CD4-positive, alpha-beta T cell treated with Interleukin-6 at 100 ng/mL for 8 hours (primary cell): ENCODE data around the gene FGF6.

Source experiments
- DNase-seq: peaks from one replicate; pipeline ENCODE4 v3.0.0-alpha.2; 2020; ENCODE audit warnings: mixed read lengths, low spot score

Gene FGF6

DNA sequence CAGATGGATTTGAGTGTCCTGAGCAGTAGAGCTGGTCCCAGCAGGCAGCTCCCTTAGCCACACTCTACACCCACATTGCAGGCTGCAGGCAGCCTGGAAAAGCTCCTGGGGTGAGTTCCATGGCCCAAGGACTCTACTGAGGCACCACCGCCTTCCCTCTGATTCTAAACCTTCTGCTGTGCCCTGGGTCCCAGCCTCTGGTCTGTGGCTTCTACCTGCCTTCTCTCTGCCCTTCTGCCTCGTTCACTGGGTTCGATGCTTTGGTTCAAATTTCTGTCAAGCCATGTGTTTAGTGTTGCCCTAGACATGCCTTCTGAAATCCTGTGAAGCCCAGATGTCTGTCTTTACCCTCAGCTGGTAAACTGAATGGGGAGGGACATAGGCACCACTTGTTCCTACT, 1.5 kb upstream of the FGF6 start:
- DNase-seq, result no peak

DNA sequence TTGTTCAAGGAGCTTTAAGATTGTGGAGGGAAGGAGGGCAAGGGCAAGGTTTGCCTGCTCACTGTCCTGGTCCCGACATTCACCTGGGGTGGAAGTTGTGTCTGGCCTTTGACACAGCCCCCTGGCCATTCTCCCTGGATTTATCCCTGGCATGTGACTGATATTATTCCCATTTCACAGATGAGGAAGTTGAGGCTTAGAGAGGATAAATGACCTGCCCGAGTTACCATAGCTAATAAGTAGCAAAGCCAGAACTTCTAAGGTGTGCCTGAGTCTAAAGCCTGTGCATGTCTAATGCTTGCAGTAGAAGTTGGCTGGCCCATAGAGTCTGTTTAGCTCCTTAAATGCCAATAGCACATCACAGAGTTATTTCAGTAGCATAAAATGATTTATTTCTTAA, 720 bp upstream of the FGF6 start:
- no peak for DNase-seq

DNA sequence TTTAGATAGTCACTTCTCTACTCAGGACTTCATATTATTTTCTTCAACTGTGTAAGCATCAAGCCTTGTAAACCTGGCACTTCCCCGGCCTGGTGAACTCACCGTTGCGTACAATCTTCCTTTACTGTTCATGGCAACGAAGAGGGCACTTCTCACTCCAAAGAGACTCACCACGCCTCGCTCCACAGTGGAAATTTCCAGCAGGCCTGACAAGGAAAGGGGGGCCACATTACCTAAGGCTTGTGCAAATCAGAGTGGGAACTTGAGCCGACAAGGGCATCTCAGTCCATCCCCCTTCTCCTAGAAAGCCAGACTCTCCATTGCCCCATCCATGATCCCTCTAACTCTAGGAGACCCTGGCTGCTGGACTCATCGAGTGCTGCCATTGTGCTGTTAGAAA, 1.6 kb downstream of the FGF6 start:
- DNase-seq, result no peak

DNA sequence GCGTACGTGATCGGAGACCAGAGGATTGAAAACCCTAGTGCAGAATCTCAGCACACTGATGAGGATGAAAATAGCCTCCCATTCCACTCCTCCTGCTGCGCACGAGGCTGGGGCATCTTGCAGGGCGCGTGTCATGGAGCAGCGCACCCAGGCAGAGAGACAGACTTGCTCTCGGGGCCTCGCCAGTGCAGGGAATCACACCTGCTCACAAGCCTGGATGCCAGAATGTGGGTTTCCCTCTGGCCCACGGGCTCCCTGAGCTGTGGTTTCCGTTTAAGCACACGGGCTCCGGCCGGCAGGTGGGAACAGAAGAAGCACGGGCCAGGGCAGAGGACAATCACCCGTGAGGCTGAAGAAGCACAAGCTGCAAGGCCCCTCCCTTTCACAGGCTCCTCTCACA, 2.0 kb downstream of the FGF6 start:
- no peak for DNase-seq

DNA sequence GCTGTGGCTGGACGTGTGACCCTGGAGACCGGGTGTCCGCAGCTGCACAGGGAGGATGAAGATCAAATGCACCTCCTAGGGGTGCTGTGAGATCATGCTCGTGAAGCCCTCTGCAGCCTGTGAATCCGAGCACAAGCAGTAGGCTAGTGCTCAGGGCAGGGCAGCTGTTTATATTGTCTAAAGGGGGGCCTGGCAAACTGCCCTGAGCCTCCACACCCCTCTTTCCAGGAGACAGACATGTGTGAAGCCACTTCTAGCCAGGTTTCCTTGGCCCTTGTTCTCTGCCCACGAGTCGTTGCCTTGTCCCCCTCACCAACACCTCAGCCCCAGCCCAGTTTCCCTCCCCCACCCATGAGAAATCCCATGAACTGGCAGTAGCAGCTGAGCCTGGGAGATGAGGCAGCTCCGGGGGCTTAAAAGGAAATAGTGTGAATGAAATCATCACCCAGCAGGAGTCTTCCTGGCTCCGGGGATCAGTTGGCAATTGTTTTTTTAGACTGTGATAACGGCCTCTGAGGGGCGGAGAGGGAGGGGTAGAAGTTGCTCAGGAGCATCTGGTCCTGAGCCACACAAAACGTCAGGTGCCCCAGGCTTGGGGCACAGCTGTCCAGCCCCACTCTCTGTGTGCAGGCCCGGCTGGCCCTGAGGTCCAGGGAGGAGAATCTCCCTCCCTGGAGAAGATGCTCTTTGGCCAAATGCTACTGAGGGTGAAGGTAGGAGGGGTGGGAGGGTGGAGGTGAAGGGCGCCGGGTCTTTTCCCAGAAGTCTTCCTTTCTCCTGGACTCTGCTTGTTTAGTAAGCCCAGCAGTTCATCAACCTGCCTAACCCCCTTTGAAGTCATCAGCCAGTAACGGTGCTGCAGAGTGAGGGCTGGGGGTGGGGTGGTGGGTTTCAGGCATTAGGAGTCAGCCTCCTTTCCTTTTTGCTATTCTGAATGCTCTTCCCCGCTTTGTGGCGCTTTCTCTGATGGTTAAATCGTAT, 4.0 kb downstream of the FGF6 start:
- no peak for DNase-seq

DNA sequence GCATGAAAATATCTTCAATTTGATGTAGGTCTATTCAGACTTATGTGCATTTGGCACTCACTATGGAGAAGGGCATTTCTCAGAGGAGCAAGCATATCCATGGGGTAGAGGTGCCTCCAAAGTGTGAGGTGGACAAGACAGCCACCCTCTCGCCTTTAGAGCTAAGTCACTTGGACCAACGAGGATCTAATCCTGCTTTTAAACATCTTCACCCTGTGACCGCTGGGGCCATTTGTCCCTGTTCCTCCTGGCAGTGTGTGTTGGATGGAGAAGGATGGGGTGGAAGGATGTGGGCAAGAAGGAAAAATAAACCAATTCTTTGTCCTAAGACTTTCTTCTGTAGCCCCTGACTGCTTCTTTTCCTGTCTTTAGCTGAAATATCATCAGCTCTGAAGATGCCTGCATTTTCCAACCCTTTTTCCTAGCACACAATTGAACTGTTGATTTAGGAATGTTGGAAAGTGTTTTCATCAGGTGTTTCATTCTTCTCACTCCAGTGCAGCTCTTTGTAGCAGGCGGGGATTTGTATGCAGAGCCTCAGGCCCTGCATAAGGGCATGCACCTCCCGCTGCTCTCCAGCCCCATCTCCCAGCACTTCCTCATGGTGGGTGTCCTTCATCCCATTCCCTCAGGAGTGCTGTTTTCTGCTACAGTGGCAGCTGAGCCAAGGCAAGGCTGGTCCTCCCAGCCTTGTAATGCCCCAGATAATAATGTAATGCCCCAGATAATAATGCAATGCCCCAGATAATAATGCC, 5.3 kb downstream of the FGF6 start:
- DNase-seq, result no peak

DNA sequence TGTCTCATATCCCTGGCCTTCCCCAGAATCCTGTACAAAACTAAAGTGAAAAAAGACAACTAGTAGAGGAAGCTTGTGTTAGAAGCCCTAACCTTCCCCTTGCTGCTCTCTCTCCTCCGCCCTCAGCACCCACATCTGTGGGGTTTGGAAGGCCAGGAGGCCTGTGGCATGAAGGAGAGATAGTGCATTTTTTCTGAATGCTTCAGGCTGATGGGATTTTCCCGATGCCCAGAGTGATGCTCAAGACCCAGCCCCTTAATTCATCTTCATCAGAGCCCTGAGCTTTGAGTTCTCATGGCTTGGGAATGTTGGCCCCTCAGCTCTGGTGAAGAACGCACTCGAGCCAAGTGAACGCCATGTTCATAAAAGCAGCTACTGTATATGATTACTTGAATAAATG, 5.9 kb downstream of the FGF6 start:
- DNase-seq, result no peak

DNA sequence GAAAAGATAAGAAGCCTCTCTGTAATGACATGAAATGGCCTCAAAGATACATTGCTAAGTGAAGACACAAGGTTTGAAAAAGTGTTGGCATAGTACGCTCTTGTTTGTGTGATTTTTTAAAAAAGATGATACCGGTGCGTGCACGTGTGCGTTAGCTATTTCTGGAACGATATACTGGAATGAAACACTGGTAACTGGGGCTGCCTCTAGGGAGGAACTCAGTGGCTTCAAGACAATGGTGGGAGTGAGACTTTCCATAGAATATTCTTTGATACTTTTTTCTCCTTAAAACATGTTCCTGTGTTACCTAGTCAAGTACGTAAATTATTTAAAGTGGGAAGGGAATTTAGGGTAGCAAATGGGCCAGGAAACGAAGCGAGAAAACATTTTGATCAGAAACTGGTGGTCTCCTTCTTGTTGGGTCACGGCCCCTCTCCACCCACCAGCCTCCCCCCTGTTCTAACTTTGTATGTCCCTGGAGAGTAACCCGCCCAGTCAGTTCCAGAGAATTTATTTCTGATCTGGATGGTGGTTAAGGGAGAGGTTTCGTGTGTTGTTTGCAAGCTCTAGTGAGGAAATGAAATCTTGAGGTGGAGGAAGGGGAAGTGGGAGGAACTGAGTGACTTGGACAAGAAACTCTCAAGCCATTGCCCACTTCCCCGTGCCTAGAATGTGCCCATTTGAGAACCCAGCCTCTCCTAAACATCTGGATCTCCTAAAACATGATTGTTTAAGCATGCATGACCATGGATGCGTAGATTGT, 6.6 kb downstream of the FGF6 start:
- no peak for DNase-seq

DNA sequence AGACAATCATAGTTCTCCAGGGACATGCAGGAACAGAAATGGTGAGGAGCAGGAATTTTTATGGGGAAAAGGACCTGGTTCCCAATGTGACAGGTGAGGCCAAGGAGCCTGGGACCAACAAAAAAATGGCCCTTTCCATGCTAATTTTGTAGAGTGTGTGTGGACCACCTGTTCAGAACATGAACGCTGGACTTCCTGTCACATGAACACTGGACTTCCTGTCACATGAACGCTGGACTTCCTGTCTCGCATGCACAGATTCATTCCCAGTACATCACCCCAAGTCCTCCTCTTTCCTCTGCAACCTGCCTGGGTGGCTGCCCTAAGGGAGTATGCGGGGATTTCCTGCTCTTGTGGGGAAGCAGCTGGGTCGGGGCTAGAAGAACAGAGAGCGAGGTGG, 10.1 kb downstream of the FGF6 start:
- DNase-seq, result no peak

DNA sequence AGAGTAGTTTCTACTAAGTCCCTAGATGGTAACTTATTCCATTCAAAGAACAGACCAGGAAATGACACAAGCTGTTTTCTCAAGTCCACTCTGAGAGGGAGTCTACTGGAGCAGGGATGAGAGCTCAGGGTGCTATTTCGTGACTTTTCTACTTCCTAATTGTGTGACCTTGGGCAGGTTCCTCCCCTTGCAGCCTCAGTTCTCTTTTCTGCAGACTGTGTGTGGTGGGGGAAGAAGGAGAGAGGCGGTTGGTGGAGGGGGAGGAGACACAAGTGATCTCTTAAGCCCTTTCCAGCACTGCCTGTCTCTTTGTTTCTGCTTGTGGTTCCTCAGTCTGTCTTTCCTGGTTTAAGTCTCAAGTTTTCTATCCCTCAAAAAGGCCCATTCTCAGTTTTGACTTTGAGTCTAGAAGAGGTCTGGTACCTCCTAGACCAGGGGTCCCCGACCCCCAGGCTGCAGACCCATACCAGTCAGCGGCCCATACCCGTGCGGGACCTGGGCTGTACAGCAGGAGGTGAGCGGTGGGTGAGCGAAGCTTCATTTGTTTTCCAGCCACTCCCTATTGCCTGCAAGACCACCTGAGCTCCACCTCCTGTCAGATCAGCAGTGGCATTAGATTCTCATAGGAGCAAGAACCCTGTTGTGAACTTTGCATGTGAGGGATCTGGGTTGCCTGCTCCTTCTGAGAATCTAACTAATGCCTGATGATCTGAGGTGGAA, 10.7 kb downstream of the FGF6 start:
- DNase-seq, result no peak

DNA sequence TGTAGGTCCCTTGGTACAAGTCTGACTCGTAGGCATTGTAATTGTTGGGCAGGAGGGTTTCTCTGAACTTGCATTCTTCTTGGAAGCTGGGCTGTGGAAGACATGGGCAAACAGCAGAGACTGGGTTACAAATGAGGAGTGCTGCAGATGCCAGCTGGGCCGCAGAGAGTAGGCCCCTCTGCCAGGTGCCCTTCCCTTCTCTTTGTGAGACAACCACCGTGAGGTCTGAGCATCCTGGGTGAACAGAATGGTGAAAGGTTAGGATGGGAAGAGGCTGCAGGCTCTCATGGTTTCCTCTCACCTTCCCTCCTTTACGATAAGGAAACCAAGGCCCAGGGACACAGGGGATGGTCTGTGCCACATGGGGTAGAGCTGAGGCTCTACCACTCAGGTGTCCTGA, 11.3 kb downstream of the FGF6 start:
- no peak for DNase-seq

DNA sequence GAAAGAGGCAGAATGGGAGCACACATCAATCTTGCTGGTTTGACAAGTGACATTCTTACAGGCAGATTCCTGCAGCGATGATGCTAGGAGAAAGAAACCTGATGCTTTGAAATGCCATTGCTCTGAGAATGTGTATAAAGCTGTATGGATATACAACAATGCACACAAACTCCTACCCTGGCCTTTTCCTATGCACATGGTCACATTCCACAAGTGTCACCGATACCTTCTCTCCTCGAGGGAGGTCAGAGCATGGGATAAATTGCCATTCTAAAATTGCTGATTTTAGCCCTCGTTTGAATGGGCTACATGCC, 11.9 kb downstream of the FGF6 start:
- no peak for DNase-seq

DNA sequence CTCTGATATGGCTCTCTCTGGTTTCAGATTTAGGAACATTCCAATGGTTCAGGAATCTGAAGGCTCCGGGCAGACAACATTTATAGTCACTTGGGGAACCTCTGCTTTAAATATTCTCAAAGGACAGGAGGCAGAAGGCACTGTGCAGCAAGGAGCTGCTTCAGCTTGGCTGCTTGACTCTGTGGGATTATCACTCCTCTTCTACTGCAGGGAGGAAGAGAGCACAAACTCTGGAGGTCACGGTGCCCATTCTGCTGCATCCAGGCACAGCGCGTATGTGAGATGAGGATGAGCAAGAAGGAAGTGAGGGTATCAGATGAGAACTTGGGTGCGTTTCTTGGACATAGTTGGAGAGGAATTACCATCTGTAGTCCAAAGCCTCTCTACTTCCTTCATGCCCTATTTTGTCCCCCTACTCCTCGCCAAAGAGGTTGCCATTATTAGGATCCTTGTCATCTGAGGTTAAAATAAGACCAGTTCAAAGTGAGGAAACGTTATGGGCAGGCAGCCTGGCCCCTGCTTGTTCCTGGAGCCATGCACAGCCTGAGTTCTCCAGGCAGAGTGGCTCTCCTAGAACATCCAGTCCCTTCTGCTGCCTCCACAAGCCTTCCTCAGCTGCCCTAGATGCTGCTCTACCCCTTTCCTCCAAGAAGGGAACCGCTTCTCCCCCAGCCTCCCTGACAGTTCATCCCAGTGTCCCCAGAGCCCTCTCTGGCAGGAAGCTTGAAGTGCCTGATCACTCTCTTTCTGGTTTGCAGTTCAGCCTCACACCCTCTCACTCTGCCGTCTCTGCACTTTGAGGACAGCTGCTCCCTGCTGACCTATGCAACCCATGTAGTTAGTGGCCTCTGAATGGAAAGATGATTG, 12.5 kb downstream of the FGF6 start:
- no peak for DNase-seq

DNA sequence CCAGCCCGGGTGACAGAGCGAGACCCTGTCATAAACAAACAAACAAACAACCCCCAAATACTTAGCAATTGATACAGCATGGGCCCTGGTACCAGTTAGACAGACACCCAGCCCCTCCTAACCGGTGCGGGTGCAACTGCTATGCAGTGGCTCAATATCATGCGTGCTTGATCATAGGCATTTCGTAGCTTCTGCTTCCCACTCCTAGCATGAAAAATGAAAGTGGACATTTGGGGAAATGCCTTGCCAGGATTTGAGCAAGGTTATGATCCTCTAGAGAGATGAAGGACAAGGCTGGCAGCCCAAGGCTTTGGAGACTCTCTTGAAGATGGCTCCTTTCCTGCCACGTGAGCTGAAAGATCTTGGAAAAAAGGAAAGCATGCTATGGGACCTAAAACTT, 13.7 kb downstream of the FGF6 start:
- no peak for DNase-seq

DNA sequence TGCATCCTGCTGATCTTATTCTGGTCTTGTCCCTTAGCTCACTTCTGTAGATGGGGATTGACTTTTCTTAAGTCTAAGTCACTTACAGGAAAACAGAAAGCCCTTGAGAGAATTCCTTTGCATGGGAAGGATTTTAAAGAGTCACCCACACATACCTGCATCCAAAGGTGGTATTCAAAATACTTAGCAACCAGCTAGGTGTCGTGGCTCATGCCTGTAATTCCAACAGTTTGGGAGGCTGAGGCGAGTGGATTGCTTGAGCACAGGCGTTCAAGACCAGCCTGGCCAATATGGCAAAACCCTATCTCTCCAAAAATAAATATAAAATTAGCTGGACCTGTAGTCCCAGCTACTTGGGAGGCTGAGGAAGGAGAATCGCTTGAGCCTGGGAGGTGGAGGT, 14.2 kb downstream of the FGF6 start:
- DNase-seq, result no peak

DNA sequence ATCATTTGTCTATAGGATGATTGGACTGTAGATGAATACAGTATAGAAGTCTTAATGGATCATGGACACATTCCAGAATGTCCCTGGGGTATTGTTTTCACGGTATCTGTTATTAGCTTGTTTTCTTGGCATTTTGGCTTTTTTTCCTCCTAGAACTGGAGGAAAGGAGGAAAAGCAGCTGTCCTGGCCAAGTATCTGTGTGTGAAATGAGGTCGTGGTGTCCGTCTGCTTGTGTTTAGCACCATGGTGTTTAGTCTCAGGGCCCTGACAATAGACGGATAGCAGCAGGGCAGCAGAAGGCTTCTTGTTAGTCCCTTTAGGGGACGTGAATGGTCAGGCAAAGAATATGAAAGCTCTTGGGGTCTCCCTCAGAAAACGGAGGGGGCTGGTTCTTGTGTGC, 21.2 kb downstream of the FGF6 start:
- DNase-seq, result no peak

DNA sequence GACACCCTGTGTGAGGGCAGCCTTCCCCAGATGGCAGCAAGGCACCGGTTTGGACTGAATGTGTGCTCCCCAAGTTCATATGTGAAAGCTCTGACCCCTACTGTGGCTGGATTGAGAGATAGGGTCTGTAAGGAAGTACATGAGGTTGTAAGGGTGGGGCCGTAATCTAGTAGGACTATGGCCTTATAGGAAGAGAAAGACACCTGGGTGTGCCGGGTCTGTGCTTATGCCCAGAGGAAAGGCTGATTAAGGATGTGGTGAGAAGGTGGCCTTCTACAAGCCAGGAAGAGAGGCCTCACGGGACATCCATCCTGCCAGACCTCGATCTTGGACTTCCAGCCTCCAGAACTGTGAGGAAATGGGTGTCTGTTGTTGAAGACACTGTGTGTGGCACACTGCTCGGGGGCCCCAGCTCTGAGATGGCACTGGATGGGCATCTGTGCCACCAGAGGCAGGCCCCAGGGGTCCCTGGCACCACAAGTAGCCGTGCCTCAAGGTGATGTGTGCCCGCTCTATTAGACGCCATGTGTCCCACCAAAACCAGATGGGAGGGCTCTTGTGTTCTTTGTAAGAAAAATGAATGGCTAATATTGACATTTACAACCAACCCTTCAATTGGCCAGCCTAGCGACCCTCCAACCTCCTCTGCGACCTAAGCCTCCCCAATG, 22.0 kb downstream of the FGF6 start:
- no peak for DNase-seq

DNA sequence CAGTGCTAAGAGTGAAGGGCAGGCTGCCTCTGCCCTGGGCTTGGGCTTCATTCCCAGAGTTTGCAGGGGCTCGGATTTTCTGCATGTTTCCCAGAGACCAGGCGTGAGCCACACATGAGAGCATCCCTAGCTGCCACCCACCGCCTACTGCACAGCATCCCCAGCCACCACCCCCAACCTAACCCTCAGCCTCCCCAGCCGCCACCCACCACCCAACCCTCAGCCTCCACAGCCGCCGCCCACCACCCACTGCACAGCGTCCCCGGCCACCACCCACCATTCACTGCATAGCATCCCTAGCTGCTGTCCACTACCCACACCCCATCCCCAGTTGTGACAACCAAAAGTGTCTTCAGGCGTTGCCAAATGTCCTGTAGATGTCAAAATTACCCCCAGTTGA, 22.6 kb downstream of the FGF6 start:
- no peak for DNase-seq

DNA sequence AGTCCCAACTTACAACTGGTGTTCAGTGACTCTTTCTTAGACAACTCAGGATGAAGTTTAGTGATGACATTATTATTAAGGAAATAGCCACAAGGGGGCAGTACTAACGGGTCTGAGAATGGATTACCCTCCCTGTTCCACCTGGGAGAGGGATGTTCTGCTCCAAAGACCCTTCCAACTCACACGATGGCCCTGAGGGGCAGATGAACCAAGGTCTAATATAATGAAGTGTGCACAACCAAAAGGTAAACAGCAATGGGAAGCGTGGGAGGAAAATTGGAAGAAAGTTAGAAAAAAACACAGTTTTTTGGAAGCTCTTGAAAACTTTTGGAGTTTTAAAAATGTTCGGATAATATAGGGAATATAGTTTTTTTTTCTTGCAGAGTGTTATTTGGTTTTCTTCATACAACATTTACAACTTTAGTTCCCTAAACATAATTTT, 24.0 kb downstream of the FGF6 start:
- peak; percentile 31 for DNase-seq

DNA sequence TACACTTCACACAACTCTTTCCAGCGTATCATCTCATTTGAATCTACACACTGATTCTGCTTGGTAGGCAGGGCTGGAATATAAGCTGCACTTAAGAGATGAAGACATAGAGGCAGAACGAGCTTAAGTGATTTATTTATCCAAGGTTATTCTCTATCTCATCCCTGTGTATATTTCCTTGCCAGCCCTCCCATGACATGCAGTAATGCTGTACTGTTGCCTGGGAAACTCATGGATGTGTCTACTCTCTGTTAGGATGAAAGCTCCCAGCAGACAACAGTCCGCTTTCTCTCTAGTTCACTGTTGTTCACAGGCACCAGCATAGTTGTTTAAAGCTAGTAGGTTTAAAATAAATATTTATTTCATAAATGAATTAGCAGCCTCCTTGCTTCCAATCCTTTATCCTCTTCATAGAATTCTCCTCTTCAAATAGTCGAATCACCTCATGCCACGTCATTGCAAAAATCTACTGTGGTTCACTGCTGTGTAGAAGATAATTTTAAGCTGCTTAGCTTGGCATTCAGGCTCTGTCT, 25.4 kb downstream of the FGF6 start:
- DNase-seq, result no peak
